A549 (cell line): ENCODE measurements around the gene PGF.

Experiments used
- MYC ChIP-seq: IDR thresholded peaks from 2 replicates; pipeline ENCODE4 v1.6.1; 2012; ENCODE audit warnings: mild to moderate bottlenecking, inconsistent platforms, low read length, improper control_type of control experiment, borderline replicate concordance
- NR3C1 ChIP-seq: fragments of >200 bp; sonication (Bioruptor Twin); formaldehyde crosslinking; IDR thresholded peaks from 3 replicates; pipeline ENCODE4 v1.6.1; 2017
- RCOR1 ChIP-seq: fragments of 150-350 bp; IDR thresholded peaks from 2 replicates; pipeline ENCODE4 v1.6.1; 2014; ENCODE audit warnings: antibody characterized with exemption, low read length, low read depth
- SMC3 ChIP-seq: fragments of >200 bp; sonication (Bioruptor Twin); formaldehyde crosslinking; IDR thresholded peaks from 3 replicates; pipeline ENCODE4 v1.6.1; 2018; ENCODE audit warnings: inconsistent platforms
- ZNF302 ChIP-seq: fragments of 250-450 bp; sonication (Bioruptor Pico); IDR thresholded peaks from 2 replicates; pipeline ENCODE4 v1.9.0; 2021; ENCODE audit warnings: inconsistent platforms, mild to moderate bottlenecking, moderate library complexity
- TF ChIP-seq, protein P1 (sequence below): fragments of >200 bp; sonication (Bioruptor Twin); formaldehyde crosslinking; IDR thresholded peaks from 3 replicates; pipeline ENCODE4 v1.5.1; 2016
- TF ChIP-seq, protein P2 (sequence below): IDR thresholded peaks from 2 replicates; pipeline ENCODE4 v1.6.1; 2012

GRCh38 chr14:74963178-74963704 lies 7.8 kb upstream of the PGF start:
- TF ChIP-seq MYC (no peak), SMC3 (no peak), RCOR1 (no peak), NR3C1 (no peak), ZNF302 (no peak)
- TF ChIP-seq, protein P1, sequence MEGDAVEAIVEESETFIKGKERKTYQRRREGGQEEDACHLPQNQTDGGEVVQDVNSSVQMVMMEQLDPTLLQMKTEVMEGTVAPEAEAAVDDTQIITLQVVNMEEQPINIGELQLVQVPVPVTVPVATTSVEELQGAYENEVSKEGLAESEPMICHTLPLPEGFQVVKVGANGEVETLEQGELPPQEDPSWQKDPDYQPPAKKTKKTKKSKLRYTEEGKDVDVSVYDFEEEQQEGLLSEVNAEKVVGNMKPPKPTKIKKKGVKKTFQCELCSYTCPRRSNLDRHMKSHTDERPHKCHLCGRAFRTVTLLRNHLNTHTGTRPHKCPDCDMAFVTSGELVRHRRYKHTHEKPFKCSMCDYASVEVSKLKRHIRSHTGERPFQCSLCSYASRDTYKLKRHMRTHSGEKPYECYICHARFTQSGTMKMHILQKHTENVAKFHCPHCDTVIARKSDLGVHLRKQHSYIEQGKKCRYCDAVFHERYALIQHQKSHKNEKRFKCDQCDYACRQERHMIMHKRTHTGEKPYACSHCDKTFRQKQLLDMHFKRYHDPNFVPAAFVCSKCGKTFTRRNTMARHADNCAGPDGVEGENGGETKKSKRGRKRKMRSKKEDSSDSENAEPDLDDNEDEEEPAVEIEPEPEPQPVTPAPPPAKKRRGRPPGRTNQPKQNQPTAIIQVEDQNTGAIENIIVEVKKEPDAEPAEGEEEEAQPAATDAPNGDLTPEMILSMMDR, result no peak
- TF ChIP-seq, protein P2, sequence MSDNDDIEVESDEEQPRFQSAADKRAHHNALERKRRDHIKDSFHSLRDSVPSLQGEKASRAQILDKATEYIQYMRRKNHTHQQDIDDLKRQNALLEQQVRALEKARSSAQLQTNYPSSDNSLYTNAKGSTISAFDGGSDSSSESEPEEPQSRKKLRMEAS, result no peak
